NCI-H748 (cell line): ENCODE results near the gene VPS72.

ENCODE experiments used
- DNase-seq: peaks from one replicate; lab custom pipeline; 2025; ENCODE audit not compliant: unreplicated experiment; lab: John Stamatoyannopoulos, UW

VPS72 gene

DNA sequence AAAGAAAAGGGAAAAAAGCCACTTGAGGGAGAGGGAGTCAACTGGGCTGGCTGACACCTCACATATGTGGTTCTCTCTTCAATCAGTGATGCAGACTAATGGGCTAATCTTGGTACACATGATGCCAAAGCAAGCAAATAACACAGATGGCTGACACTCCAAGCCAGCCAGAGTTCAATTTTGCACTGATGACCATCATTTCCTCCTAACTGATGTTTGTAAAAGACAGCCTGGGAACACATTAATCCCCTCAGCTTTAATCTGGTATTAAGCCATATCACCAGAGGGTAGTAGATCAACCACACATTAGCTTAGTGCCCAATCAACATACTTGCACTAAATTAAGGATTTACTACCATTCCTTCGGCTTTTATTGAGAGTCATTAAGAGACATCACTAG, 2.8 kb downstream of the VPS72 start:
- DNase-seq: no peak

DNA sequence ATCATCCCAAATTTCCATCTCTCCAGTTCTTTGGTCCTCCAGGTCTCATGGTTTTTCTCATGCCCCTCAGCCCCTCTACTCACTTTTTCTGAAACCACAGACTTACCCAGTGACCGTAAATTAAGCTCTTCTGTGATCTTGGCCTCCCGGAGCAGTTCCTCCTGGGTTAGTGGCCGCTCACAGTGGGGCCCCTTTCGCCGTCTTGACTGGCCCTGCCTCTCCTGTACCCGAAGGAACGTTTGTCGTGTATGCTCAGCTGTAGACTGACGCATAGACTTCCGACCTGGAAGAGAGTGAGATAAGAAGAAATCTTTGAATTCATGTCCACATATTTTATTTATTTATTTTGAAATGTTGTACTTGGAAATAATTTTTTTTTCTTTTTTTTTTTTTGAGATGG, 5.8 kb downstream of the VPS72 start:
- DNase-seq: no peak

DNA sequence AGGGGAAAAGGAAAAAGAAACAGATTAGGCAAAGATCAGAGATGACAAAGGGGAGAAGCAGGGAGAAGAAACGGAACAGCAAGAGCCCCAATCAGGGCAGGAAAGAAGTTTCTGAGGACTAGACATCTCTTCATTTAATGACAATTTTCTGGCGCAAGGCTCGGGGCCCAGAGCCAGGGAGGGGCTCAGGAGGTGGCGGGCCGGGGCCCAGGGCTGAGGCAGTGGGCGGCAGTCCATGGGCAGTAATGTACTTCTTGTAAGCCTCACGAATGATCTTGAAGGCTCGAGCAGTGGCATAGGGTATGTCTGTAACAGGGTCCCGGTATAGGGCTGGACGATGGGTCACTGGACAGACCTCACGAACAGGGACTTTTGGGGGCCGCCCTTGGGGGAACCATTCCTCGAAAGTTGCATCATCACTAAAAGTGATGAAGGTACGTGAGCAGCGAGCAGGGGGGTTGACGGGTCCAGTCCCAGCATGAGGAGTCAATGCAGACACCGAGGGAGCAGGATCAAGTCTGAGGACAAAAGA, 13.4 kb downstream of the VPS72 start:
- DNase-seq: no peak

DNA sequence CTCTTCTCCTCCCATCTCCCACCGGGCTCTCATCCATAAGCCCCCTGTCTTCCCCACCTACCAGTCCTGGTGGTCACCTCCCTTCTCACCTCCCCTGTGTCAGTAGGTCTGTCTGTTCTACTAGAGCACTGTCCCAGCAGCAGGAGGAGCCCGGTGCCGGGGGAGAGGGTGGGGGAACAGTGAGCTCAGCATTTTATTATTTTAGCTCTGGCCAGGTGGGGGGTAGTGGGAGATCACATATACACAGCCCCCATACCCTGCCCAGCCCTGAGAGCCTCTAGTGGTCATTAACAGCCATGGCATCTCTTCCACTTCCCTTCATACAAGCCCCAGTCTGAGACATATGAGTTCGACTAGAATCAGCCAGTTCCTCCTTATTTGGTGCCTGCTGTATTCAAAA, 14.1 kb downstream of the VPS72 start, which contains the start of gene TMOD4:
TSS of gene TMOD4 (minus strand) at position 119 of the 400 bp plus-strand sequence. CDS start 1,106 bp downstream, outside the sequence.
- DNase-seq: no peak

DNA sequence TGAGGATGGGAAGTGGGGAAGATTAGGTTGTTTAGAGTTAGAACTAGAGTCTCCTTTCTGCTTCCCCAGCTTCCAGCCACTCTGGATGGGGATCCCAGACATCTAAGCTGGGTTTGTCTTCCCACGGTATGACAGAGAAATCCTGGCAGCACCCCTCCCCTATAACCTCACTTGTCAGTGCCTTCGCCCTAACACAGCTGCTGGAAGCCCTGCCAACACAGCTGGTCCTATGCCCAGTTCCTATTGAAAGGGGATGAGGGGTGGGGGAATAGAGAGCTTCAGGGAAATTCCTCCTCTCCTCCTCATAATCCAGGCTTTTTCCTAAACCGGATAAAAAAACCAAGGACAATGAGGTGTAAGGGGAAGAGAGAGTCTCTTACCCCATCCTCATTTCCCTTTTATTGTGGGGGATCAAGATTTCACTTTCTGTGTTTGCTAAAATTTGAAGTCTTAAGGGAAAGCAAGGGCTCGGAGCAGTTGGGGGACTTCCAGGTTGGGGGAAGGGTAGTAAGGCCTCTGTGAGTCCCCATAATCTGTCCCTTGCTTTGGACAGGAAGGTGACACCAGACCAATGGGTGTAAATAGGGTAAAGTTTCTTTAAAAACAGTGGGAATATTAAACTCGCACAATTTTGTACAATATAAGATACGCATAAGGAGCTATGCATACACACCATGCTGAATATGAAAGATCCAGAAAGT, 14.8 kb downstream of the VPS72 start:
- no peak for DNase-seq

DNA sequence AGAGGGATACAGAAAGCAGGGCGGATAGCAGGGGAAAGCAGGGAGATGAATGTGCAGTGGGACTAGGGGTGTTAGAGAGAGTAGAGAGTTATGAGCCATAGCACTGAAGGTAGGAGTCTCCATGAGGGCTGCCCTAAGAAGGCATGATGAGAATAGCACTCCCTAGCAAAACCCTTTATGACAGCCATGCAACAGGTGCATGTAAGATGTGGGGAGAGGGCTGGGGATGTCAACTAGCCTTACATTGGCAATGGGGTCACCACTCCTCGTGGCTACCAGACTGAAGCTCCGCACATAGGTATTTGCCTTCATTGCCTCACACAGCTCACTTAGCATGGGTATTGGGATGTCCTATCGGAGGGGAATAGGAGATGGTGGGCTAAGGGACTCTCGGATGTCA, 18.8 kb downstream of the VPS72 start:
- no peak for DNase-seq

DNA sequence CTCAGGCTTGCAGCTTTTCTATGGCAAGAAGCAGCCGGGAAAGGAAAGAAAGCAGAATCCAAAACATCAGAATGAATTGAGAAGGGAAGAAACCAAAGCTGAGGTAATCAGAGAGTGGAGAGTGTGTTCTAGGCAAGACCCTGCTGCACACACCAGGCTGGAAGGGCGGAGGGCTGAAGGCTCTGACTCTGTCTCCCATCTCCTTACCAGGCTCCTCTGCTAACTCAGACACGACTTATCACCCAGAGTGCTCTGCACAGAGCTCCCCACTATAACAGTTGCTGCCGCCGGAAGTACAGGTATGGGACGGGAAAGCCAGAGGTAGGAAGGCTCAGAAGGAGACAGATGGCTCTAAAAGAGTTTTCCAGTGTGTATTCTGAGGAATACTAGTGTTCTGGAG, 22.9 kb downstream of the VPS72 start:
- DNase-seq: no peak

DNA sequence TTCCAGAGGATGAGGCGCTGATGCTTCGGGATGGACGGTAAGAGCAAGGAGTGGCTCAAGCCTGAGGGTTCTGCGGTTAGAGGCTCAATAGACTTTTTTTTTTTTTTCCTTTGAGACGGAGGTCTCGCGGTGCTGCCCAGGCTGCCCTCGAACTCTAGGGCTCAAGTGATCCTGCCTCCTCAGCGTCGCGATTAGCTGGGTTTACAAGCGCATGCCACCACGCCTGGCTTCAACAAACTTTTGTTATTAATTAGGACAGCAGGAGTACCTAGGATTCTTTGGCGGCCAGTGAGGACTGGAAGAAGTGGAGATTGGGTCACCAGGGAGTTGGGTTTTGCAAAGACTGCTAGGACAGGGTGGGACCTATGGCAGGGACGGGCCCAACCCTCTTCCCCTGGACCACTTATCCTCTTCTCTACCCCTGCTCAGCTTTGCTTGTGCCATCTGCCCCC, 23.5 kb downstream of the VPS72 start:
- DNase-seq: peak; percentile 29

DNA sequence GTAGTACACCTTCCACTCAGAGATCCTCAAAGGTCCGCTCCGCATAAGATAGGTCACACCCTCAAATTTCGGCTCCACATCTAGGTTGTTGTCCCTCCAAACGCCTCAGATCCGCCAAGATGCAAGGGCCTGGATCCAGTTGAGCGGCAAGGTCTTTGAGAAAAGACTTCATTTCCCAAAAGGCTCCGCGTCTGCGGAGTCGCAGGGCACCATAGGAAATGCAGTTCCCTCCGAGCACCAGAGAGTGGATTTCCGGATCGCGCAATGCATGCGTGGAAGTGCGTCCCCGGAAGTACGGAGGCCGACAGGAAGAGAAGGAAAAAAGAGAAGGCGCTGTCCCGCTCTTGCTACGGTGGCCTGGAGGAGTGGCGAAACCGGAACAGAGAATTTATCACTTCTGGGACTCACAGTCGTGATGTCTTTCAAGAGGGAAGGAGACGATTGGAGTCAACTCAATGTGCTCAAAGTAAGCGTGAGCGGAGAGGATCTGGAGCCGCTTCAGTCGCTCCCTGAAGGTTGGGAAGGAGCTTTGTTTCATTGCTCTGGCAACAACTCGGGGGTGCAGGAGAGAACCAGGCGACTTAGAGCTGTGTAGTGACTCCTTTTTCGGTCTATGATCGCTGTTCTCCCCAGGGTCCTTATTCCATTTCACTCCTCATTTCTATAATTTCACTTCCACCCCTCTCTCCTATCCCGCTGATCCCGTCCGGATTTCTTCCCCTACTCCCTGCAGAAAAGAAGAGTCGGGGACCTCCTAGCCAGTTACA, 24.1 kb downstream of the VPS72 start, which contains the start of the genes LYSMD1 and SCNM1:
TSS of gene LYSMD1 (minus strand) at position 165 of the 767 bp plus-strand sequence. CDS start 644 bp downstream, outside the sequence.
TSS of gene SCNM1 (plus strand) at position 407 of the 767 bp plus-strand sequence. CDS start at position 416, 9 bp downstream.
- DNase-seq: peak; percentile 99

DNA sequence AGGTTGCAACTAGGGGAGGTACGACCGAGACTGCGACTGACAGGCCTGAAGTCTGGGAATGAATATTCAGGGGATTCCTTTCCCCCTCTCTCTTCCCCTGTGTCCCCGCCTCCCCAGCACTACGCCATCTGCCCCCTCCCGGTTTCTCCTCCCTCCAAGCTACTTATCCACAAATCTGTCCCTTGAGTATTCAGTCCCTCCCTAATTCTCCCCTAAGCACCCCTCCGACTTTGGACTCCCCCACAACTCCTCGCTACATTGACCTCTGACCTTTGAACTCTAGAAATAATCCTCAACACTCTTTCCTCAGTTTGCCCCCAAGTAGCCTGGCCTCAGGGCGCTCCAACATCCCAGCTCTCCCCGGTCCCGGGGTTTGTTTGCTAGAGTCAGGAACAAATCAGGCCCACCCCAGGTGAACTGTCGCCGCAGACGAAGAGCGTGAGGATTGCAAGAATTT, 24.7 kb downstream of the VPS72 start:
- DNase-seq: peak; percentile 71

DNA sequence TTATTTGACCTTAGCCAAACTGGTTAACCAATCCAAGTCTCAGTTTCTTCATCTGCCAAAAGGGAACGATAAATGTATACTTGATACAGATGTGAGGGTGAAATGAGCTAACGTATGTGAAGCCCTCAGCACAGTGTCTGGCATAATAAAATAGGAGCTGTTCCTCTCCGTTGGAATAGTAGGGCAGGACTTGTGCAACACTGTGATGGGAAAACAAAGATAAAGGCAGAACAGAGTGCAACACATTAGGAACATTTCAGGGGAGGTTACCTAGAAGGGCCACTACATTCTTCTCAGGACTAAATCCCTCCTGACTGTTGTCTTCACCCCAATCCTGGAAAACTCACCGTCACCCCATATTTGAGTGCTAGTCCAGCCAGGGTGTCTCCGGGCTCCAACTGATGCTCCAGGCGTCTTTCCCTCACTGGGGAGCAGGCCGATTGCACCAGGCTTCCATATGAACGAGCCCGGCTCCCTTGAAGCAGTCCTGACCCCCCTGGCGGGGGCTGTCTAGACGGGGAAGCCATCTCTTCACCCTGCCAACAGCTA, 25.2 kb downstream of the VPS72 start:
- no peak for DNase-seq

DNA sequence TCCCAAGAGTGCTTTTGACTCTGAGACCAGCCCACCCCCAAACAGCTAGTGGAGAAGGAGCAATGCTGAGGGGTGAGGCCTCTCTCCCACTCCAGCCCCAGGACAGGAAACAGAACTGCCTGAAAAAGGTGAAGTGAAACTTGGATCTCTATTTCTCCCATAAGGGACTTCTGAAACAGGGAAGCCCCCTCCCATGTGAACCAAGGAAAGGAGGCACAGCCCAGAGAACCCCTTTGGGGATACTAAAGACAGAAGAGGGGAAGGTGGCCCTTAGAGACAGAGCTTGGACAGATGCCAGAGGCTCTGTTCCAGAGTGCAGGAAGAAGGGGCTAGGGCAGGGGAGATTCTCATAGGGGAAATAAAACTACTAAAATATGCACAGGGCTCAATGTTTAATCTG, 30.6 kb downstream of the VPS72 start:
- no peak for DNase-seq

DNA sequence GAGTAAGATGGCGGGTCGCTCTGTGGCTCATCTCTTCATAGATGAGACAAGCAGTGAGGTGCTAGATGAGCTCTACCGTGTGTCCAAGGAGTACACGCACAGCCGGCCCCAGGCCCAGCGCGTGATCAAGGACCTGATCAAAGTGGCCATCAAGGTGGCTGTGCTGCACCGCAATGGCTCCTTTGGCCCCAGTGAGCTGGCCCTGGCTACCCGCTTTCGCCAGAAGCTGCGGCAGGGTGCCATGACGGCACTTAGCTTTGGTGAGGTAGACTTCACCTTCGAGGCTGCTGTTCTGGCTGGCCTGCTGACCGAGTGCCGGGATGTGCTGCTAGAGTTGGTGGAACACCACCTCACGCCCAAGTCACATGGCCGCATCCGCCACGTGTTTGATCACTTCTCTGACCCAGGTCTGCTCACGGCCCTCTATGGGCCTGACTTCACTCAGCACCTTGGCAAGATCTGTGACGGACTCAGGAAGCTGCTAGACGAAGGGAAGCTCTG, 31.2 kb downstream of the VPS72 start:
- DNase-seq: no peak

DNA sequence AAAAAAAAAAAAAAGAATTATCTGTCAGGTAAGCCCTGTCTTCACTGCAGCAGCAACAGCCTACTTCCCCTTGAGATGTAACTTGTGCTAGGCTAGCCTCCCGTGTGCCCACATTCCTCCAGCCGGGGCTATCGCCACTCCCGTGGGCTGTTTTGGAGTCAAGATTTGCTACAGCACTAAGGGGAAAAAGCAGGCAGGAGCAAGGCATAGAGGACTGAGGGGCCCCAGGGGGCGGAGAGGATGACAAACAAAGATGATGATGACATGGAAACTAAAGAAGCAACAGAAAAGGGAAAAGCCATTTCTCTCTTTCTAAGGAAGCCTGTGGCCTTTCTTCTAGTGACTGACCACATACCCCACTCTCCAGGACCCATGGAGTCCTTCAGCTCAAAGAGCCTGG, 31.7 kb downstream of the VPS72 start:
- no peak for DNase-seq

DNA sequence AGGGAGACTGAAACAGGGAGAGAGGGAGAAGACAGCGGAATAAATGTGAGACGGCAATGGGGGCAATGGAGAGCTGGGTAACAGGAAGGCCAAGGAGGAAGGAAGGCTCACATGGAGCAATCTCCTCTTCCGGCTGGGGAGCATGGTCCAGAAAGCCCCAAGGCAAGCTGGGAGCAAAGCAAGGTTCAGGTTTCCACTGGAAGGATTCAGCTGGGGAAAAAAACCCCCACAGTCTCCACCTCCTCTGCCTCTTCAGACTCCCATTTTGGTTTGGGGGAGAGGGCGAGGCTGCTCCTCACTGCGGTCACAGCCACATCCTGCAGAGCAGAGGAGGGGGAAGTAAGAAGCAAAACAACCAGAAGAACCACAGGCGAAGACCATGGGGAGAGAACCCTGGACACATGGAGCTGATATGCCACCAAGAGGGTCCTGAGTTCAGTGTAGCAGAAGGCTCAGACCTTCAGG, 32.9 kb downstream of the VPS72 start:
- no peak for DNase-seq

DNA sequence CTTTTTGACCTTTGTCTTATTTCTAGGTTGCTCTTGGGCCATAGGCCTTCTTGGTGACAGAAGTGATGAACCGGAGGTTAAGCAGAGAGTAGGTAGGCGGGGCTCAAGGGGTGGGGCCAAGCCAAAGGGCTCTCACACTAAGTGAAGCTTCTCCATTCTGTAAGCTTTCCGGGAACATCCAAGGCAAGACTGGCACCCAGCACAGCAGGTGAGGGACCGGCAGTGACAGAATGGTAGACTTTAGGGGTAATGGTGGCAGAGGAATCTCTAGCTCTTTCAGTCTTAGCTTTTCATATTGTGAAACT, 33.5 kb downstream of the VPS72 start, which contains the start of gene TNFAIP8L2:
TSS of gene TNFAIP8L2 (plus strand) at position 135 of the 305 bp plus-strand sequence. CDS start 2,049 bp downstream, outside the sequence.
- no peak for DNase-seq

DNA sequence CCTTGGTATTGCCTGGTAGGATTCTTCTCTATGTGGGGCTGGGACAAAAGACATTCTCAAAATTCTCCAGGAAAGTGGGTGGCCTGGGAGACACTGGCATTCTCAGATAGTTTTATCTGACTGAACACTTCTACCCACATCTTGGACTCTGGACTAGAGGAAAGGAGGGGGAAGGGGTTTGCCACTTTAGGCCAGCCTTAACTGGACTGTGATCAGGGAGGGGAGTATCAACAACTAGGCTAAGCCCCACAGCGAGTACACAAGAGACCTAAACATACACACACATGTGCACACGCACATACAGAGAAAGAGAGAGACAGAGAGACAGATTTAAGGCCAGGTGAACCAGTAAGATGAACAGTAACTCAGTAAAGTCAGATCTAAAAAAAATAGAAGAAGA, 42.3 kb downstream of the VPS72 start:
- no peak for DNase-seq

DNA sequence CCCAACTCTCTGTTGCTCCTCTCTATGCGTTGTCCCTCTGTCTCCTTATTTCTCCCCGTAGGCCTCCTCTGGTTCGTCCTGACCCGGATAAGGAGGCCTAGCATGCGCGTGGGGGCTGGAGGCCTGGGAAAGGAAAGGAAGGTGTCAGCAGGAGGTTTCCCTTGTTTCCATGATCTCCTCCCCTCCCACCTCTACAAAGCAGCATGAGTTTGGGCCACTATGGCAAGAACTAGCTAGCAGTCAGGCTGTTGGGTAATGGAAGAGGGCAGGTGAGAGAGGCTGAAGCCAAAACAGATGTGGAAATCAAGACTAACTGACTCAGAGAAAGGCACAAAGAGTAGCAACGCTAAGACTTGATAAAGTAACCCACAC, 42.9 kb downstream of the VPS72 start:
- DNase-seq: no peak

DNA sequence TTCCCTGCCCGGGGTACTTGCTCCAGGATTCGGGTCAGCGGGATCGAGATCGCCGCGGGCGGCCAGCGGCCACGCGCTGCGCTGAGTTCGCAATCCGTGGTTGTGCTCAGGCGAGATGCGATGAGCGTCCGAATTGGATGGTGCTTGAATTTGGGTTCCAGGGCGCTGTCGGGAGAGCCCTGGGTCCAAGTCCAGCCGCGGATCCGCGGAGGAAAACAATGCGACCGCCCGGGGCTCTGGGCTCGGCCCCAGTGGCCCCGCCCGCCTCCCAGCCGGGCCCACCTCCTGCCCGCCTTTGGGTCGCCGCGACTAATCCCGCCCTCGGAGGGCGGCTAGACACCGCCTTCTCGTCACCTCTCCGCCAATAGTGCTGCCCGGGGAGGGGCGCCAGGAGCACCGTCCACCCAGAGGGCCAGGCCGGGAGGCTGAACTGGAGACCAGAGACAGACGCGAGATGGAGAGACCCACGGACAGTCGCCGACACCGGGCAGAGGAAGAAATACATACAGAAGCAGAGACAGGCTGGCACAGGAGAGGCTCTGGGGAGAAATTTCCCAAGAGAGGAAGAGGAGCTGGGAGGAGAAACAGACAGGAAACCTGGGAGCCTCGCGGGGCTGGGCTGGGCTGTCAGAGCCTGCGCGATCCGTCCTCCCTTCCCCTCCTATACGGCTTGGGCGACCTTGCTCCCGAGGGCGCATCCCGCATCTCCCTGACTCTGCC, 43.4 kb downstream of the VPS72 start, which contains the start of gene SEMA6C:
TSS of gene SEMA6C (minus strand) at position 220 of the 720 bp plus-strand sequence. CDS start 4,010 bp downstream, outside the sequence.
- peak; percentile 93 for DNase-seq

DNA sequence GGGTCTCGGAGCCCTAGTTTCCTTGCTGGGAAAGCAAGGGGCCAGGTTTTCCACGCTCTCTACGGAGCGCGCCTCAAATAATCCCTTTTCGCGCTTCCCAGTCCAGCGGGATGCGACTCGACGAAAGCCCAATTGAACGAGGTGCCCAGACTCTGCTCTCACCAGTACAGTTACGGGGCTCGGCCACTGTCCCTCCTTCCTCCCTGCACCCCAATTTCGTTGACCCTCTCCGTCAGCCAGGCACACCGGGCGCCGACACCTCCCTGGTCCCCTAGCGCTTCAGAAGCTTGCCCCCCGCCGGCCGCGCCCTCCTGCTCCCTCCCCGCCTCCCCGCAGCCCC, 44.0 kb downstream of the VPS72 start:
- DNase-seq: peak; percentile 43
